Epithelial cell of prostate (primary cell): ENCODE measurements around the gene SPATA12.

Source experiments
- DNase-seq: peaks from one replicate; pipeline ENCODE4 v3.0.0-alpha.2; 2011; ENCODE audit warnings: low read depth, low spot score
- H3K27ac ChIP-seq: fragments of 450-650 bp; 2 replicates; pipeline ENCODE4 v1.5.1; 2017; ENCODE audit warnings: mild to moderate bottlenecking

The SPATA12 gene

DNA sequence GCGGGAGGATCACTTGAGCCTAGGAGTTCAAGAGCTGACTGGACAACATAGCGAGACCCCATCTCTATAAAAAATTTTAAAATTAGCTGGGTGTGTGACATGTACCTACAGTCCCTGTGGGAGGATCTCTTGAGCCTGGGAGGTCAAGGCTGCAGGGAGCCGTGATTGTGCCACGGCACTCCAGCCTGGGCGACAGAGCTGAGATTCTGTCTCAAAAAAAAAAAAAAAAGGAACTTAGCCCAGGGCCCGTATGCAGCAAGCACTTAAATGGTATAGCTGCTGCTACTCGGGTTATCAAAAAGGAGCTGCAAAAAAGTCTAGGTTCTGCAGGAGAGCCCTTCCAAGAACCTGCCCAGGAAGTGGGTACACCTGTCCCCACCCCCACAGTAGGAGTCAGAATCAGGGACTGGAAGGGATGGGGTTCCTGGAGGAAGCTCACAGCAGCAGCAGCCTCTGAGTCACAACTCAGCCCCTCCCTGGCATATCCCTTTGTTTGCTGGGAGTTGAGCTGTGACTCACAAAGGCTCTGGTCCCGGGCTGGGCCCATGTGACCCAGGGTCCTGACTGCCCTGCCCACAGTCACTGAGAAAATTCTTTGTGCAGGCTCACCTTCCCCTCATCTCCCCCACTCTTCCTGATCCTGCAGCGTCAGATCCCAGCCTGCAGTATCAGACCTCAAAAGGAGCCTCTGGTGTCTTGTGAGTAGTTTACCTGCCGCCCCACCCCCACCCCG is at the start of gene SPATA12:
SPATA12 (plus strand) TSS at position 576 of the 733 bp plus-strand sequence. CDS start 13,031 bp downstream, outside the sequence.
- DNase-seq: peak; percentile 96
- peak within 1 kb of the TSS; percentile 68 for H3K27ac ChIP-seq

DNA sequence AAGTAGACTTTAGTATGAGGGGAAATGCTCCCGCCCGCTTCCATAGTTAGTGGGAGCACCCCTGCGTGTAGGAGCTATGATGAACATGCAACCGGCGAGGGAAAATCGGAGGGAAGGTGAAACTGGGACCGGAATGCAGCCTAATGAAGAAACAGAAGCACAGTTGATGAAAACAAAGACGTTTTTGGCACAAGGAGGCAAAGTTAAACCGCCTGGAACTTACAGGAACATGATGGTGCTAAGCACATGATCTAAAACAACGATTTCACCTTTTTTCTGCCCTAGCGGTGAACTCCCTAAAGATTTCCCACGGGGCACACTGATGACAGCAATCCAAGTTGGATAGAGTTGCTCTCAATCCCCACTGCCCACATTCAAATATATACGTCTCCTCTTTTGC is 49.4 kb upstream of the SPATA12 start:
- no peak overlapping the region for H3K27ac ChIP-seq
- DNase-seq: no peak

- DNase-seq: no peak
- H3K27ac ChIP-seq: no peak overlapping the region
These were observed 47.6 kb upstream of the SPATA12 start for GRCh38 chr3:57012847-57013246.

DNA sequence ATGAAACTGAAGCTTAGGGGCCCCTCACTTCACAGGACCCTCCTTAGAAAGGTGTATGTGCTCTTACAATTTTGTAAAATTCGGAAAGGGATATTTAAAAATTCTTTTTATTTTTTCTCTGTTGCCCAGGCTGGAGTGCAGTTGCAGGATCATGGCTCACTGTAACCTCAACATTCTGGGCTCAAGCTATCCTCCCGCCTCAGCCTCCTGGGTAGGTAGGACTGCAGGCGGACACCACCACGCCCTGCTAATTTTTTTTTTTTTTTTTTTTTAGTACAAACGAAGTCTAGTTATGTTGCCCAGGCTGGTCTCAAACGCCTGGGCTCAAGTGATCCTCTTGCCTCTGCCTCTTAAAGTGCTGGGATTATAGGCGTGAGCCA is 45.1 kb upstream of the SPATA12 start:
- H3K27ac ChIP-seq: peak overlapping the region; percentile 68
- DNase-seq: no peak

DNA sequence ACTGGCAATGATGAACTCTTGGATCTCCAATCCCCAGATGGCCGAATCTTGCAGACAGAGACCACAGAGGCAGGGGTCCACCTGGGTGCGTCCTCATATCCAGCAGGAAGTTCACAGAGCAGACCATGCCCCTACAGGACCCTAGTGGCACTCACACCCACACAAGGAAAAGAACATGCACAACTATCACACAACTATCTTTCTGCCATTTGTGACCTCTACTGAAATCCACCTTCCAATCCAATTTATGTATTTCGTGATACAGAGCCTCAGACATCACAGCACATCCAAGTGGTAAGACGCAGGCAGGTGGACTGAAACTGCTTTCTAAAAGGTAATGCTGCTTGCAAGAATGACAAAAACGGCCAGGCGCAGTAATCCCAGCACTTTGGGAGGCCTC is 44.6 kb upstream of the SPATA12 start:
- H3K27ac ChIP-seq: no peak overlapping the region

DNA sequence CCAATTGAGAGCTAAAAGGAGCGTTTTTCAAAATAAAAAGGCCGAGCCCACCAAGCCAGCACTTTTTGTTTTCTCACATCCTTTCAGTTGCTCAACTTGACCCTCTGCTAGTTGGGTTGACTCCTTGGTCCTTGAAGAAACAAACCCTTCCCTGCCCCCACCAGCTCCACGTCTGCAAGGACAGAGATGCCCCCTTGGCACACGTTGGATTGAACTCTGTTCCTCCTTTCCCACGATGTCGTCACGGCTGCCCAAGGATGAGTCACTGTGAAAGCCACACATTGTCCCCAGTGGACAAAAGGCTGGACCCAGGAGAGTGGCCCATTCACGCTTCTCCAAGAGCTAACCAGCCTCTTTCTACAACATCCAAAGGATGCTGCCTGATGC is 43.0 kb upstream of the SPATA12 start:
- no peak for DNase-seq
- no peak overlapping the region for H3K27ac ChIP-seq

More for the DNA sequence above, 44.6 kb upstream of the SPATA12 start:
- DNase-seq: no peak

DNA sequence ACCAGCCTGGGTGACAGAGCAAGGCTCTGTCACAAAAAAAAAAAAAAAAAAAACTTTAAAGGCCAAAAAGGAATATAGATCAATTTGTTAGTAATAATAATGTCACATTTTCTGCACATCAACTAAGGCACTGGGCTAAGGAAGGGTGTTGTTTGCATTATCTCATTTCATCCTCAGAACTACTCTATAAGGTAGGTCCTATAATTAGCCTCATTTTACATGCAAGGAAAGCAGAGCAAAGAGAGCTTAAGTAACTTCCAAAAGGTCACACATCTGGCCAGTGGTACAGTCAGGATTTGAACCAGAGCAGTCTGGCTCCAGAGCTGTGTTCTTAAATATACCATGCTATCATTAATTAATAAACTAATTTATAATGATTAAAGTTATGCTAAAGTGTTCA is 42.2 kb upstream of the SPATA12 start:
- no peak for DNase-seq
- no peak overlapping the region for H3K27ac ChIP-seq

- H3K27ac ChIP-seq: no peak overlapping the region
- DNase-seq: no peak
These were observed 41.4 kb upstream of the SPATA12 start for GRCh38 chr3:57019057-57019456.

DNA sequence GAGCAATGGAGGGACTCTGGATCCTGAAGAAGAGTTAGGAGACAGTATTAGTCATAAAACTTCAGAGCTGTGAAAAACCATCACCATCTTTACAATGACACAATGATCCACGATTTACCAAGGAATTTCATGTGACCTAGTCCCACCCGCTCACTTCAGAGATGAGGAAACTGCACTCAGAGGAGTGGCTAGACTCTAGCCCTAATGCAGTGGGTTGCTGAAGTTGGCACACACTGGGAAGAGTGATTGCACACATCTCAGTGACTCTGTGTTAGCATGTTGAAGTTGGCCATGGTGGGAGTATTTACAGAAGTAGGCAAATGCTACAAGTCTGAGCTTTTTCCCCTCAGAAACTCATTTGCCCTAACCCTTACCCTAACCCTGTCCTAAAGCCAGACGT is 35.2 kb upstream of the SPATA12 start:
- DNase-seq: no peak
- H3K27ac ChIP-seq: no peak overlapping the region

- H3K27ac ChIP-seq: no peak overlapping the region
- DNase-seq: no peak
These were observed 33.5 kb upstream of the SPATA12 start for GRCh38 chr3:57026944-57027343.

GRCh38 chr3:57029383-57029782 is 31.1 kb upstream of the SPATA12 start:
- DNase-seq: no peak
- no peak overlapping the region for H3K27ac ChIP-seq

- no peak for DNase-seq
- no peak overlapping the region for H3K27ac ChIP-seq
These were observed 30.5 kb upstream of the SPATA12 start for GRCh38 chr3:57029924-57030323.

DNA sequence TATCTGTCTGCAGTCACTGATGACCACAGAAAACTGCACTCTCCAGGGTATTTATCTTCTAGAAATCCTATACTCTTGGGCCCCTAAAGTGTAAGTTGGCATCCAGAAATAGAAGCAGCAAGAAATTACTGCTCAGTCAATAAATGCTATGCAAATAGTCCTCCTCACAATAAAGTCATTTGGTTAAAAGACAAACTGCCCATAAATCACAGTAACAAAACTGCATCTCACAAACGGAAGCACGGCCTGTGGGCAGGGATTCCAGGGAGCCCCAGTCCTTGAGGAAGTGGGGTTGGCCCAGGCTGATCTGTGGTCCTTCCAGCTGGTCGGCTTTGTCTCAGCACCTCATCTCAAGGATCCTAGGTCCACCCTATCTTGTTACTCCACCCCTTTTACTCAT is 29.7 kb upstream of the SPATA12 start:
- no peak for DNase-seq
- H3K27ac ChIP-seq: no peak overlapping the region

DNA sequence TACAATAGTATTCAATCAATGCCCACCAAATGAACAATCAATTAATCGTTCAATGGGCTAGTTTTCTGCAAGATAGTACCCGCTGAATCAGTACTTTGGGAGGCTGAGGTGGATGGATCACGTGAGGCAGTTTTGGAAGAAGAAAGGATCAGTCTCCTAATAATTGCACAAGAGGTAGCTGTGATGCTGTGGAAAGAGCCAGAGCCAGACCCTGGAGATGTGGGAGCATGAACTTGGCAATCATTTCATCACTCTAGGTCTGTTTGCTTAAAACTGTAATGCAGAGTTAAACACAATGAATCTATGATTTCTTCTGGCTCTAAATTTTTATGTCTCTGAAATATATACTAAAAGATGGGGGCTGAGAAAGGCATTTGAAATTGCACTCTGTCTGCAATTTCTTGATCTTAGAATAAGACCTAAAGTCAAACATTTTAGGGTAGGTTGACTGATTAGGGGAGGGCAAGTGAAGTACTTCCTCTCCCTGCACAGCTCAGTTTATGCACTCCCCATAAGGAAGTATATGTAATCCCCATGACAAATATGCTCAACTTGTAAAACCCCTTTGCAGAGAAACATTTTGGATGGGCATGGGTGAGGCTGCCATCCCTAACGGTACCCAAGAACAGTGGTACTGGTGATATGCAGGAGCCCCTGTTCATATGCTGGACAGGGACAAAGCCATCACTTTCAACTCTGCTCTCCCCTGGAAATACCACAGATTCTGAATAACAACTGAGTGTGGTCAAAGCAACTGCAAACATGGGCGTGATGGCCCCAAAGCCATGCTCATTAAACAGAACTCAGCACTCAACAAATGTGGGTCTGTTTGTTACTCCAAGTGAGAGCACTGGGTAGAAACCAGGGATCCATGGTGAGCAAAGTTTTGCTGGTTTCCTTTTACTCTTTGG is 28.6 kb upstream of the SPATA12 start:
- DNase-seq: no peak
- no peak overlapping the region for H3K27ac ChIP-seq

DNA sequence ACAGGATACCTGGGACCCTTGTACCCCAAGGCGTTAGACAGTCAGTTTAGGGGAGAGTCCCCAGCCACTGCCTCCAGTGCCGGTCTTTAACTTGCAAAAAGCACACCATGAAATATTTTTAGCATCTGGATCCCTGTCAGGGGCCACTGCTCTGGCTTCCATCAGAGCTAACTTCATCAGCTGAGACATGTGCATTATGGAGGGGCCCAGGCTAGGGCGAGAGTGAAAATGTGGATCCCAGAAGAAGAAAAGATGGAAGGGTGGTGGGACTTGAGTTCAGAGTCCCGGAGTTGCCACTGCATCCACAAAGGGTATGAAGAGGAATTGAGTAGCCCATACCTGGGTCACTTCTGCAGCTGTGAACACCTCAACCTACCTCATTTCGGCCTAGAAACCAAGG is 23.5 kb upstream of the SPATA12 start:
- DNase-seq: no peak
- H3K27ac ChIP-seq: no peak overlapping the region

DNA sequence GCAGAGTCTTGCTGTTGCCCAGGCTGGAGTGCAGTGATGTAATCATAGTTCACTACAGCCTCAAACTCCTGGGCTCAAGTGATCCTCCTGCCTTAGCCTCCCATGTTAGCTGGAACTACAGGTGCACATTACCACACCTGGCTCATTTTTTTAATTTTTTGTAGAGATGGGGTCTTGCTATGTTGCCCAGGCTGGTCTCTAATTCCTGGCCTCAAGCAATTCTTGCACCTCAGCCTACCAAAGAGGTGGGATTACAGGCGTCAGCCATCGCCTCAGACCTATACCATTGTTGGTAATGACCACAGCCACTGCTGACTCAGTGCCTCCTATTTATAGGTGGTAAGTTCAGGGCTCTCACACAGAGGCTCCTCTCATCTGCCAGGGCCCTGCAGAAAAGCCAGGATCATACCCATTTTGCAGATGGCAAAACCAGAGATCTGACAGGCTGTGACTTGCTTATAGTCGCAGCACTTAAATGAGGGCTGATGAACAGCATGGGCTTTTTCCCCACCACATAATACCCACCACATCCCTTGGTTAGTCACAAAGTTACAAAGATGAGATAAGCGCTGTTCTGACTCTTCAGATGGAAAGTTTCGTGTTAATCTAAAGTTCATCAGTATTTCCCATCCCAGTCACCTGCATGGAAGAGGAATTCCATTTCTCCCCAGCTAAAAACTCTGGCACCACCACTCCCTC is 21.8 kb upstream of the SPATA12 start:
- H3K27ac ChIP-seq: no peak overlapping the region
- DNase-seq: no peak

- H3K27ac ChIP-seq: no peak overlapping the region
- no peak for DNase-seq
These were observed 18.8 kb upstream of the SPATA12 start for GRCh38 chr3:57041674-57042073.

GRCh38 chr3:57043518-57043917 is 16.9 kb upstream of the SPATA12 start:
- DNase-seq: no peak
- no peak overlapping the region for H3K27ac ChIP-seq

GRCh38 chr3:57046101-57046765 is 14.2 kb upstream of the SPATA12 start:
- no peak for DNase-seq
- H3K27ac ChIP-seq: no peak overlapping the region

GRCh38 chr3:57048052-57048671 is 12.3 kb upstream of the SPATA12 start:
- H3K27ac ChIP-seq: no peak overlapping the region
- no peak for DNase-seq
